Measurements from ENCODE around the gene ATRX.
"Not testable (repeated sequence)": the region's sequence is repeated elsewhere in the genome, so short reads cannot be mapped to it uniquely, and the experiment has no call there.

The ATRX gene

DNA sequence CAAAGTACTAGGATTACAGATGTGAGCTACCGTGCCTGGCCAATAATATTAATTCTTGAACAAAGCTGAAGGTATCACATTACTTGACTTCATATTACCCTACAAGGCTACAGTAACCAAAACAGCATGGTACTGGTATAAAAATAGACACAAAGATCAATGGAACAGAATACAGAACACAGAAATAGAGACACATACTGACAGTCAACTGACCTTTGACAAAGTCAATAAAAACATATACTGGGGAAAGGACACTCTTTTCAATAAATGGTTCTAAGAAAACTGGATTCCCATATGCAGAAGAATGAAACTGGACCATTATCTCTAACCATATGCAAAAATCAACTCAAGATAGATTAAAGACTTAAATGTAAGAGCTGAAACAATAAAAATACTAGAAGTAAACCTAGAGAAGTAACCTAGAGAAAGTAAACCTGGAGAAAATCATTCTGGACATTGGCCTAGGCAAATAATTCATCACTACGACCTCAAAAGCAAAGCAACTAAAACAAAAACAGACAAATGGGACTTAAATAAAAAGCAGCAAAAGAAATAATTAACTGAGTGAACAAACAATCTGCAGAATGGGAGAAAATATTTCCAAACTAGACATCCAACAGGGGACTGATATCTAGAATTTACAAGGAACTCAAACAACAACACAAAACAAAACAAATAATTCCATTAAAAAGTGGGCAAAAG lies 182.2 kb downstream of the ATRX start:
- DNase-seq: no peak

DNA sequence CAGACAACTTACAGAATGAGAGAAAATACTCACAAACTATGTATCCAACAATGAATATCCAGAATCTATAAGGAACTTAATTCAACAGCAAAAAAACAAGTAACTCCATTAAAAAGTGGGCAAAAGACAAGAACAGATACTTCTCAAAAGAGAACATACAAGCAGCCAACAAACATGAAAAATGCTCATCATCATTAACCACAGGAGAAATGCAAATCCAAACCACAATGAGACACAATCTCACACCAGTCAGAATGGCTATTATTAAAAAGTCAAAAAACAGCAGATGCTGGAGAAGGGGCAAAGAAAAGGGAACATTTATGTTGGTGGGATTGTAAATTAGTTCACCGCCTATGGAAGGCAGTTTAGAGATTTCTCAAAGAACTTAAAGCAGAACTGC lies 188.5 kb downstream of the ATRX start:
- no peak for DNase-seq

DNA sequence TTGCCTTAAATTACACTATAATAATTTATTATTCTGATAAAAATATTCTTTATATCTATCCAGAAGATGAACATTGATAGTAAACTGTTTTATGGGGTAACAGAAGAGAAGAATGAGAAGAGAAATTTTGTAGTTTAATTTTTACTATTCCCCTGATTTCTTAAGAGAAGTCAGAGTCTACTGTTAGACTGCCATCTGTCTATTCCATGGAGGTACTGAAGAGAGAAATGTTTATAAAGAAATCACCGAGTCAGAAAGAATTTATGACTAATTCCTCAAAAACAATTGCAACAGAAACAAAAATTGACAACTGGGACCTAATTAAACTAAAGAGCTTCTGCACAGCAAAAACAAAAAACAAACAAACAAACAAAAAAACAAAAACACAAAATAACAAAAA lies 188.9 kb downstream of the ATRX start:
- DNase-seq: no peak

DNA sequence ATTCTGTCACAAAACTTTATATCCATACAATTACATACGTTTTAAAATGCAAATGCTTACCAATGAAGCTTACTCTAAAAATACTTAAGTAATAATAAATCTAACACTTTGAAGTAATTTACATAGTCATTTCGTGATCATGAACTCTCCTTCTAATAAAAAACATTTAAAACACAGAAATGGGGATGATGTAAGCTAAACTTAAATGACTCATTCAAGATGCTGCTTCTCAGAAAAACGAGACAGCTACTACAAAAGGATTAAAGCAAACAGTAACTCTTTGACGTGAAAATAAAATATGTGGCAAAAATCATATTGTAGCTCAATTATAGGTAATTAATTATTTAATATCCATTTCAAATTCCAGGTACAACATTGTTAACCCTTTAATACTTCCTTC lies 190.2 kb downstream of the ATRX start:
- no peak for DNase-seq

DNA sequence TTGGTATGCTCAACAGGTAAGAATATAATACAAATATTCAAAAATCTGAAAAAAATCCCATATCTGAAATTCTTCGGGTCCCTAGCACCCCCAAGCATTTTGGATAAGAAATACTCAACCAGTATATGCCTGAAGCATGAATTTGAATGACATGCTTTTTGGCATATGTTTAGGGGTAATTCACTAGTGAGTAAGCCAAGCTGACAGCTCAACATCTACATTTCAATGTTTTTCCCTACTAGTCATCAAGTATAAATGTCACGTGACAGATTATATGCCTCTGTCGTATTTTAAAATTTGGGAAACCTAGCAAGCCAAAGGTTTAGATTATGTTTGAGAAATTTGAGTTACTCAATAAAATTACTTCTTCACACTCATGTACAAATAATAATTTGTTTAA lies 213.7 kb downstream of the ATRX start:
- no peak for DNase-seq

GRCh38 chrX:77565278-77565677 lies 220.7 kb downstream of the ATRX start:
- no peak for DNase-seq

GRCh38 chrX:77564823-77565222 lies 221.2 kb downstream of the ATRX start:
- DNase-seq: no peak

DNA sequence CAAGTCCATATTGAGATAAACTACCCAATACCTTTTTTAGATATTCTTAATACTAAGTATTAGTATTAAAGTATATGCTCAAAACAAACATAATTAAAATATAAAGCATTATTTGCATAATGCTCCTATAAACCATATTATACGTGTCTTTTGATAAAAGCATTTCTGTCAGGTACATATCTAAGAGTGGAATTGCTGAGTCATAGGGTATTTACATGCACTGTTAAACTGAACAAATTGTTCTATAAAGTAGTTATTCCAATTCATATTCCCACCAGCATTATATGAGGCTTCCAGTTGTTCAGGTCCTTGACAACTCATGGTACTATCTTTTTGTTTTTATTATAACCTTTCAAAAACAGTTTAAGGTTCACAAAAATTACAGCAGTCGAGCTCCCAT lies 224.6 kb downstream of the ATRX start:
- DNase-seq: no peak

DNA sequence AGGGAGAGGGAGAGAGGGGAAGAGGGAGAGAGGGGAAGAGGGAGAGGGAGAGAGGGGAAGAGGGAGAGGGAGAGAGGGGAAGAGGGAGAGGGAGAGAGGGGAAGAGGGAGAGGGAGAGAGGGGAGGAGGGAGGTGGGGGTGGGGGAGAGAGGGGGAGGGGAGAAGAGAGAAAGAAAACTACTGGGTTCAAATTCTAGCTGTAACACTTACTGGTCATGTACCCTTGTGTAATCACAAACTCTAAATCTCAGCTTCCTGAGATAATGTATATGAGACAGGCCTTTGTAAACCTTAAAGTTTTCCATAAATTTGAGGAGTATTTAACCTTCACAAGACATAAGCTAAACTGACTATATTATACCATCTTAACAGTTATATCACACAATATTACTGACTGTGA lies 229.7 kb downstream of the ATRX start:
- DNase-seq: no peak

DNA sequence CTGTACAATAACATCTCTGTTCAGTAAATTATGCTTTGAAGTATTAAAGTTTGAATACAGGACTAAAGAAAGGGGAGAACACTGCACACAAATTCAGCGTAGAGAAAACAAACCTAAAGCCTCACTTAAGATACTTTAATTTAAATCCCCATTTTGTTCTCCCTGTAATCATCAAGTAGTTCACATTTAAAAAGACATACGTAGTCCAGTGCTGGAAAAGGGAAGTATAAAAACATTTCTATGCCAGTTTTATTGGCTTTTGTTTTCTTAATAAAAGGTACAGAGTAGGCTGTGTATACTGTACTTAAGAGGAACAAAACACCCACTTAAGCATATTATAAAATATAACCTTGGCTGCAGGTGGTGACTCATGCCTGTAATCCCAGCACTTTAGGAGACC lies 237.3 kb downstream of the ATRX start:
- DNase-seq: no peak

DNA sequence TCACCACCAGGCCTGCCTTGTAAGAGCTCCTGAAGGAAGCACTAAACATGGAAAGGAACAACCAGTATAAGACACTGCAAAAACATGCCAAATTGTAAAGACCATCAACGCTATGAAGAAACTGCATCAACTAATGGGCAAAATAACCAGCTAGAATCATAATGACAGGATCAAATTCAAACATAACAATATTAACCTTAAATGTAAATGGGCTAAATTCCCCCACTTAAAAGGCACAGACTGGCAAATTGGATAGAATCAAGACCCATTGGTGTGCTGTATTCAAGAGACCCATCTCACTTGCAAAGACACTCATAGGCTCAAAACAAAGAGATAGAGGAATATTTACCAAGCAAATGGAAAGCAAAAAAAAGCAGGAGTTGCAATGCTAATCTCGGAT lies 246.2 kb downstream of the ATRX start:
- DNase-seq: not testable (repeated sequence)

DNA sequence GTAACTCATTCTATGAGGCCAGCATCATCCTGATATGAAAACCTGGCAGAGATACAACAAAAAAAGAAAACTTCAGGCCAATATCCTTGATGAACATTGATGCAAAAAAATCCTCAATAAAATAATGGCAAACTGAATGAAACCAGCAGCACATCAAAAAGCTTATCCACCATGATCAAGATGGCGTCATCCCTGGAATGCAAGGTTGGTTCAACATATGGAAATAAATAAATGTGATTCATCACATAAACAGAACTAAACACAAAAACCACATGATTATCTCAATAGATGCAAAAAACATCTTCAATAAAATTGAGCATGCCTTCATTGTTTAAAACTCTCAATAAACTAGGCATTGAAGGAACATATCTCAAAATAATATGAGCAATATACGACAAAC lies 254.8 kb downstream of the ATRX start:
- DNase-seq: not testable (repeated sequence)

GRCh38 chrX:77528034-77528433 lies 258.0 kb downstream of the ATRX start:
- DNase-seq: no peak

- no peak for DNase-seq
These were observed 258.6 kb downstream of the ATRX start for GRCh38 chrX:77527233-77528001.

DNA sequence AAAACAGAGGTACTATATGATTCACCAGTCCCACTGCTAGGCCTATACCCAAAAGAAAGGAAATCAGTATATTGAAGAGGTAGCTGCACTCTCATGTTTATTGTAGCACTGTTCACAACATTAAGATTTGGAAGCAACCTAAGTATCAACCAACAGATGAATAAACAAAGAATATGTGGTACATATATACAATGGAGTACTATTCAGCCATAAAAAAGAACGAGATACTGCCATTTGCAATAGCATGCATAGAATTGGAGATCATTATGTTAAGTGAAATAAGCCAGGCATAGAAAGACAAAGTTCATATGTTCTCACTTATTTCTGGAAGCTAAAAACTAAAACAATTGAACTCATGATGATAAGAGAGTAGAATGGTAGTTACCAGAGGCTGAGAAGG lies 266.3 kb downstream of the ATRX start:
- DNase-seq: no peak

DNA sequence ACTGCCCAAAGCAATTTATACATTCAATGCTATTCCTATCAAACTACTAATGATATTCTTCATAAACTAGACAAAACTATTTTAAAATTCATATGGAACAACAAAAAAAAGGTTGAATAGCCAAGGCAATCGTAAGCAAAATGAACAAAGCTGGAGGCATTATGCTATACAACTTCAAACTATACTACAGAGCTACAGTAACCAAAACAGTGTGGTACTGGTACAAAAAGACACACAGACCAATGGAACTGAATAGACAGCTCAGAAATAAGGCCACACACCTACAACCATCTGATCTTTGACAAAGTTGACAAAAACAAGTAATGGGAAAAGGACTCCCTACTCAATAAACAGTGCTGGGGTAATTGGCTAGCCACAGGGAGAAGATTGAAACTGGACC lies 271.8 kb downstream of the ATRX start:
- DNase-seq: no peak

GRCh38 chrX:77510007-77510406 lies 276.0 kb downstream of the ATRX start:
- DNase-seq: no peak

- DNase-seq: no peak
These were observed 280.8 kb downstream of the ATRX start for GRCh38 chrX:77505227-77505626.

GRCh38 chrX:77502951-77503525 lies 283.0 kb downstream of the ATRX start:
- no peak for DNase-seq

- not testable (repeated sequence) for DNase-seq
These were observed 285.9 kb downstream of the ATRX start for GRCh38 chrX:77500164-77500563.

DNA sequence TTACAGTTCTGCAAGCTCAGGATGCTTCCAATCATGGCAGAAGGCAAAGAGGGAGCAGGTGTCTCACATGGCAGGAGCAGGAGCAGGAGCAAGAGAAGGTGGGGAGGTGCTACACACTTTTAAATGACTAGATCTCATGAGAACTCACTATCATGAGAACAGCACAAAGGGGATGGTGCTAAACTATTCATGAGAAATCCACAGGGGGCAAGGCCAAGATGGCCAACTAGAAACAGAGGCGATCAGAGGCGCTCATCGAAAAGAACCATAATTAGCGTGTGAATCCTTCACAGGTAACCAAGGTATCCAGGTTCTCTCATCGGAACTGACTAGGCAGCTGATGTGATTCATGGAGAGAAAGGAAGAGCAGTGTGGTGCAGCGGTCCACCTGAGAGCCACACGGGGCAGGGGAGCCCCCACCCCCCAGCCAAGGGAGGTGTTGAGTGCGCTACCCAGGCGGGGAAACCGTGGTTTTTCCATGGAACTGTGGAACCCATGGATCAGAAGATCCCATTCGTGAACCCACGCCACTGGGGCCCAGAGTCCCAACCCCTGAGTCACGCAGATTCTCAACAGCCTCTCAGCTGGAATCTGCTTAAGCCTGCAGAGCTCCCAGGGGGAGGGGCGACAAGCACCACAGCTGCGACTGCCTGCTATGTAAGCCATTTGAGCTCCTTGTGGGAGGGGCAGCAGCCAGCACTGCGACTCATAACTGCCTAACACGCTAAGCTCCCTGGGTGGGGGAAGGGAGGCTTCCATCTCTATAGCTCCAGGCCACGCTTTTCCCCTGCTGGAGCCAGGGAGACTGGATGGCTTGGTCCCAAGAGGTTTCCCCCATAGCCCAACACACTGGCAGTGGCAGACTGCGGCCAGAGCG lies 292.1 kb downstream of the ATRX start:
- DNase-seq: no peak

DNA sequence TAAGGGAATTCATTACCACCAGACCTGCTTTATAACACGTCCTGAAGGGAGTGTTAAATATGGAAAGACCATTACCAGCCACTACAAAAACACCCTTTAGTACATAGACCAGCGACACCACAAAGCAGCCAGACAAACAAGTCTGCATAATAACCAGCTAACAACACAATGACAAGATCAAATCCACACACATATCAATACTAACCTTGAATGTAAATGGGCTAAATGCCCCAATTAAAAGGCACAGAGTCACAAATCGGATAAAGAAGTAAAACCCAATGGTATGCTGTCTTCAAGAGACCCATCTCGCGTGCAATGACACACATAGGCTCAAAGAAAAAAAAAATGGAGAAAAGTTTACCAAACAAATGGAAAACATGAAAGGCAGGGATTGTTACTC lies 302.0 kb downstream of the ATRX start:
- DNase-seq: no peak

DNA sequence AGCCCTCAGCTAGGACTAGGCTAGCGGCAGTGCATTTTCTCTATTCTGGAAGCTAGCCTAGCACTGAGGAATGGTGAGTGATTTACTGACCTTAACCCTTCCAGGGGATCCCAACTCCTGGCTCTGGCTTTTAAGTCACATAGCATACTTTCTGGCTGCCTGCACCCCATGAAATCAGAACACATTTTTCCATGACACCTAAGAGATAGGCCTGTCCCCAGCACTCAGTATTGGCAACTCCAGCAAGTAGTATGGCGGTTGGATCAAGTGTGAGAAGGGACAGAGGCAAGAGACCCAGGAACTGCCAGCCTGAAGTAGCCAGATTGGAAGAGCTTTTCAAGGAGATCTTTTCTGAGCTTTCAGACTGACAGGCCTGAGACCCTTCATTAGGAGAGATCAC lies 330.6 kb downstream of the ATRX start:
- no peak for DNase-seq

Data from cerebellar nuclear complex (tissue), 1 donor.